Measurements from ENCODE around the gene RAD51B.

Gene RAD51B

DNA sequence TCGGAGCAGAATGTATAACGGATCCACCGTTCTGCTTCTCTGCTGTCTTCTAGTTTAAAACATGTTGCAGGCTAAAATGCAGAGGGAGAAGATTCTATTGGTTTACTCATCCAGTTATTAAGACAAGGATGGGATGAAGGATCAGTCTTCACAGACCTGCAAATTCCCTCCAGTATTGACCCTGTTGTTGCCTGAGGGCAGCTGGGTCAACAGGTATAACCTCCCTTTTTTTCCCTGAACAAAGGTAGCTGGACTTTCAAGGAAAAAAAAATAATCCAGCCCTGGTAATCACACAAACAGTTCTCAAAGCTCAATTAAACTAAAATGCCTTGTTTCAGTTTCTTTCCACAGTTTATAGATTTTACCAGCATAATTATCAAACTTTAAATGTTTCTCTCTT is 492.7 kb downstream of the RAD51B start:
- H3K4me3 ChIP-seq (ENCODE audit: low read depth, low read length) = no peak overlapping the region
- TF ChIP-seq, protein P1, sequence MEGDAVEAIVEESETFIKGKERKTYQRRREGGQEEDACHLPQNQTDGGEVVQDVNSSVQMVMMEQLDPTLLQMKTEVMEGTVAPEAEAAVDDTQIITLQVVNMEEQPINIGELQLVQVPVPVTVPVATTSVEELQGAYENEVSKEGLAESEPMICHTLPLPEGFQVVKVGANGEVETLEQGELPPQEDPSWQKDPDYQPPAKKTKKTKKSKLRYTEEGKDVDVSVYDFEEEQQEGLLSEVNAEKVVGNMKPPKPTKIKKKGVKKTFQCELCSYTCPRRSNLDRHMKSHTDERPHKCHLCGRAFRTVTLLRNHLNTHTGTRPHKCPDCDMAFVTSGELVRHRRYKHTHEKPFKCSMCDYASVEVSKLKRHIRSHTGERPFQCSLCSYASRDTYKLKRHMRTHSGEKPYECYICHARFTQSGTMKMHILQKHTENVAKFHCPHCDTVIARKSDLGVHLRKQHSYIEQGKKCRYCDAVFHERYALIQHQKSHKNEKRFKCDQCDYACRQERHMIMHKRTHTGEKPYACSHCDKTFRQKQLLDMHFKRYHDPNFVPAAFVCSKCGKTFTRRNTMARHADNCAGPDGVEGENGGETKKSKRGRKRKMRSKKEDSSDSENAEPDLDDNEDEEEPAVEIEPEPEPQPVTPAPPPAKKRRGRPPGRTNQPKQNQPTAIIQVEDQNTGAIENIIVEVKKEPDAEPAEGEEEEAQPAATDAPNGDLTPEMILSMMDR (IDR thresholded peaks at IDR 0.05; ENCODE audit: borderline replicate concordance, insufficient read depth, low read depth, low read length) = no peak

DNA sequence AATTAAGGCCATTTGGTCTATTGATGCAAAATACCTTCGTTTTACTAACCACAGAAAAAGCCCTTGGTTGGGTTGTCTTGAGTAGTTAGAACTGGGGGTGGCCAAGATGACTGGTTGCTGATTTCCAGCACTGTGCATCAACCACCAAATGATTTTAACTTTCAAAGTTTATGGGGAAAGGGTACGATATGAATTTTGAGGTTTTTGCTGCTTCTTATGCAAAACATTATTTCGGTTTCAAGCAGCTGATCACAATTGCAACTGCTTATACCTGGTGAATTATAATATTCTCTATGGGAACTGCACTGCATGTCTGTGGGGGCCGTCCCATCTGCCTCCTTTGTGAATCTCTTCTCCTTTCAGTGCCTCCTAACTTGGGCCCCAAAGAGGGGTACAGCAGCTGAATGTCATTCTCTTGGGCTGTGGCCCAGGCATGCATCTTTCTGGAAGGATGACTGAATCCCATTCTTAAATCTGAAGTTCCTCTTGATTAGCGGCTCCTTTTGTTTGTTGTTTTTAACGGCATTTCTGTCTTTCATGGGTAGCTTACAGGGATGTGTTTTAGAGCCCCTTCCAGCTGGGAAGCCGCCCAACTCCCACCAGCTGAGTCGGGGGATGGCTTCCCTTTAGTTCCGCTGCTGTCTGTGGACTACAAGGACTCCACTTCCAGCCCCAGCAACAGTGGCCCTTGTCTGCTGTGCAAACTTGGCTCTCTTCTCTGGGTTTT is 493.5 kb downstream of the RAD51B start:
- TF ChIP-seq, protein P1 (IDR thresholded peaks at IDR 0.05; ENCODE audit: borderline replicate concordance, insufficient read depth, low read depth, low read length) = no peak

DNA sequence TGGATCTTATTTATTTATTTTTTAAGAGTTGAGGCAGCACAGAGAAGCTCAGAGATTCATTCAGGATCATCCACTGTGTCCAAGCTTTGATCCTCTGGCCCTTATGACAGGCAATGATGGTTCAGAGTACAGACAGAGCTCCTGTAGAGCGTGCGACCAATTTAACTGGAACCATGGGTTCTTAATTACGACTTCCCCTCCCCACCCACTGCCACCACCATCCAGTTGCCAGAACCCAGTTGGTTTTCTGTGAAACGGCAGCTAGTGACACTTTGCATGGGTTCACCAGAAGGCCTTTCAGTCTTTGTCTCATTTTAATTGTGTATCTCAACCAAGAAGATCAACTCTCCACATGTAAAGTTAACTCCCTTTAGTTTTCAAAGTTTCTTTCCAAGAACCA is 495.1 kb downstream of the RAD51B start:
- H3K4me3 ChIP-seq (ENCODE audit: low read depth, low read length) = no peak overlapping the region
- TF ChIP-seq, protein P1 (IDR thresholded peaks at IDR 0.05; ENCODE audit: borderline replicate concordance, insufficient read depth, low read depth, low read length) = no peak

More for the DNA sequence above, 493.5 kb downstream of the RAD51B start:
- peak overlapping the region; percentile 16 for H3K4me3 ChIP-seq (ENCODE audit: low read depth, low read length)

DNA sequence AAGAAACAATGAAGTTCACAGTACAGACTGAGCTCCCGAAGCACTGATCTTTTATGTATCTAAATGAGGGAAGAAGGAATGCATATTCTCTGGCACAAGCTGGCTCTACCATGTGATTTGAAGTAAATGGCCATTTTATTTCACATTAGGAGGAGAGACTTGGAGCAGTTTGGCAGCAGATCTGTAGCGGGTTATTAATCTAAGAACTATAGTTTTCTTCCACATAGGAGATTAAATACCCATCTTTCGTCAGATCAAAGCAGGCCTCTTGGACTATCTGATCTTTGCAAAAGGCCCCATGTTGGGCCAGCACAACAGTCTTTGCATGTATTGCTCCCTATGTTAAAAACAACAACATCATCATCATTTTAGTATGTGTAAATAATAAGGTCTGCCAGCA is 495.5 kb downstream of the RAD51B start:
- TF ChIP-seq, protein P1 (IDR thresholded peaks at IDR 0.05; ENCODE audit: borderline replicate concordance, insufficient read depth, low read depth, low read length) = no peak
- H3K4me3 ChIP-seq (ENCODE audit: low read depth, low read length) = no peak overlapping the region

DNA sequence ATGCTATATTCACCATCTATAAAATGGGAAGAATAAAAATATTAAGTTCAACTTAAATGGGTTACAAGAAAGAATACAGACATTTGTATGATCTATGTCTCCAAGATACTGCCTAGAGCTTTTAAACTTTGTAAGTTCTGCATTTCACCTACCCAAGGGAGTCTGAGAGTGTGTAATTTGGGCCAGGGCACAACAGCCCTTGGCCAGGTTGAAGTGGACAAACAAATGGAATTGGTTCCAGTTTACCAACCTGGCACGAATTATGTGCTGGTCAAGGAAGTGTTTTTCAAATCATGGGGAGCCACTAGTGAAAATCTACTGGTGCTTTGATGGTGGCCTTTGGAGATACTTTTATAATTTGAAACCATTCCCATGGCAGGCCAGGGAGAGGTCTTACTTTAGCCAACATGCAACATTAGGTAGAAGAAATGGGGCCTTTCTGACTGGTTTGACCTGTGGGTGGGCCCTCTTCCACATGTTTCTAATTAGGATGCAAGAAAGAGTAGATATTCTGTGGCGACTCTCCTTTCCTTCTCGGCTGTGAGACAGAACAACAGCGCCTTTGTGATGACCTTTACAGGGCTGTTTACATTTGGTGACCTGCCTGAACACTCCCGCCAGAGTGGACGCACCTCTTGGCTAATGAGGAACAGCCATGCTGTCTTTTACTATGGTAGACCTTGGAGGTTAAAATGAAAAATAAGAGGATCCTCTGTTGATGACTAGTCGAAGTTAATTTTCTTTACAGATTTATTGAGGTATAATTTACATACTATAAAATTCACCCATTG is 496.7 kb downstream of the RAD51B start:
- no peak overlapping the region for H3K4me3 ChIP-seq (ENCODE audit: low read depth, low read length)
- TF ChIP-seq, protein P1 (IDR thresholded peaks at IDR 0.05; ENCODE audit: borderline replicate concordance, insufficient read depth, low read depth, low read length) = no peak

DNA sequence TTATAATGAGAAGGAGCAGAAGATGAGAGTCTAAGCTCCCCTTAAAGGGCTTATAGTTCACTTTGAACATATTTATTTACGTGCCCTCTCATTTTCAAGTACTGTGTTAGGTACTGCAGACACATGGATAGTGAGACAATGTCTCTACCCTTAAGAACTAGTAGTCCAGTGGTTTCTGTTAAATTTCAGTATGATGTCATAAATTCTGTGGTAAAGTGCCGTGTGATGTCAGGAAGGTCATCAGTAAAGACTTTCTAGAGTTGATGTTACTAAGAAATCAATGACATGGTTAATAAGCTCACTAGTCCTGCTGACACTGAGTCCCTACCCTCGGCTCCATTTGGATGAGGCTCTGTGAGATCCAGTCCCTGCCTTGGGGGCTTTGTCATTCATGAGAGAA is 497.7 kb downstream of the RAD51B start:
- TF ChIP-seq, protein P1 (IDR thresholded peaks at IDR 0.05; ENCODE audit: borderline replicate concordance, insufficient read depth, low read depth, low read length) = no peak
- H3K4me3 ChIP-seq (ENCODE audit: low read depth, low read length) = no peak overlapping the region
